Measurements from ENCODE around the gene MAP7D1. TPM values are rescaled to one million over a fixed set of nuclear protein-coding genes. Genes with fewer than 3 reads are reported as not detected.
"Not testable (repeated sequence)": the region's sequence is repeated elsewhere in the genome, so short reads cannot be mapped to it uniquely, and the experiment has no call there.

The MAP7D1 gene
- total RNA-seq, 4 donors from 2014 or later = 376 to 967 (median 474) TPM

DNA sequence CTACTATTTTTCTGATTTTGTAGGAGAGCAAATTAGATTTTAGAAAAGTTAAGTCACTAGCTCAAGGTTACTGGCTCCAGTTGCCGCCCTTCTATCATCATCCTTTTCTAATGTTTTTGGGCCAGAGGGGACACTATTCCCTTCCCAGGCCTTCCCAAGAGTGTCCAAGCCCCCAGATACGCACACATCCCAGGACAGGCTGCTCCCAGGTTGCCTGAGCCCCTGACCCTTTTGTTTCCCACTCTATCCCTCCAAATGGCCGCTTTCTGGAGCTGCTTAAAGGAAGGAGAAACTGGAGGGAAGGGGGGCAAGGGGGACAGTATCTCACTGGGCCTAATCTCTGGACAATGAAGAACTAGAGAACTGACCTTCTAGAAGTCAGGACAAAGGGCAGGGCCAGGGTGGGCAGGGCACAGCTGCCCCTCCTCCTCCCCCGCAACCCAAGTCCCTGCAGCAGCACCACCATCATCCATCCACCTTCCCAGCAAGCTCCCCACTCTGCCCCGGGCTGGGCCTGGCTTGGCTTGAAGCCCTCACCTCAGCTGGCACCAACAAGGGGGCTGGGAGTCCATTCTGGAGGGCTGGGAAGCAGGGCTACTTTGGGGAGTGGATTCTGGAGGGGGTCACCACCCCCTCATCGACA lies 1.1 kb upstream of the MAP7D1 start:
- intact Hi-C loops (cut with DNase I; ENCODE audit: low total_unique reads) (no loop called here), in situ Hi-C loops (cut with MboI; ENCODE audit: low sequenced_read_pairs in 4 of 4) (loop anchor here in 3 of 4 donors (5.0 to 10.0 kb wide), 3 partner anchors 32 to 132 kb away; no protein-coding TSS in a partner anchor)
- ATAC-seq (peak in 1 of 2 donors; percentile 7), DNase-seq (peak in 1 of 2 donors; percentile 72)
- Histone ChIP-seq H3K9me3 (no peaks in the 10 kb centered on the region), H3K27ac (peak overlapping the region; percentile 96 to 100 (median 99)), H3K36me3 (no peaks in the 10 kb centered on the region), H3K4me3 (peak overlapping the region; percentile 66 to 99 (median 88)), H3K4me1 (peaks cover 55 to 63% of the 10 kb centered on the region in 2 donors), H3K27me3 (no peaks in the 10 kb centered on the region)
- no peak for TF ChIP-seq POLR2A (IDR thresholded peaks at IDR 0.05)
- TF ChIP-seq, protein P1, sequence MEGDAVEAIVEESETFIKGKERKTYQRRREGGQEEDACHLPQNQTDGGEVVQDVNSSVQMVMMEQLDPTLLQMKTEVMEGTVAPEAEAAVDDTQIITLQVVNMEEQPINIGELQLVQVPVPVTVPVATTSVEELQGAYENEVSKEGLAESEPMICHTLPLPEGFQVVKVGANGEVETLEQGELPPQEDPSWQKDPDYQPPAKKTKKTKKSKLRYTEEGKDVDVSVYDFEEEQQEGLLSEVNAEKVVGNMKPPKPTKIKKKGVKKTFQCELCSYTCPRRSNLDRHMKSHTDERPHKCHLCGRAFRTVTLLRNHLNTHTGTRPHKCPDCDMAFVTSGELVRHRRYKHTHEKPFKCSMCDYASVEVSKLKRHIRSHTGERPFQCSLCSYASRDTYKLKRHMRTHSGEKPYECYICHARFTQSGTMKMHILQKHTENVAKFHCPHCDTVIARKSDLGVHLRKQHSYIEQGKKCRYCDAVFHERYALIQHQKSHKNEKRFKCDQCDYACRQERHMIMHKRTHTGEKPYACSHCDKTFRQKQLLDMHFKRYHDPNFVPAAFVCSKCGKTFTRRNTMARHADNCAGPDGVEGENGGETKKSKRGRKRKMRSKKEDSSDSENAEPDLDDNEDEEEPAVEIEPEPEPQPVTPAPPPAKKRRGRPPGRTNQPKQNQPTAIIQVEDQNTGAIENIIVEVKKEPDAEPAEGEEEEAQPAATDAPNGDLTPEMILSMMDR (IDR thresholded peaks at IDR 0.05 in 4 of 5, conservative IDR thresholded peaks at IDR 0.05 in 1 of 5) = no peak

DNA sequence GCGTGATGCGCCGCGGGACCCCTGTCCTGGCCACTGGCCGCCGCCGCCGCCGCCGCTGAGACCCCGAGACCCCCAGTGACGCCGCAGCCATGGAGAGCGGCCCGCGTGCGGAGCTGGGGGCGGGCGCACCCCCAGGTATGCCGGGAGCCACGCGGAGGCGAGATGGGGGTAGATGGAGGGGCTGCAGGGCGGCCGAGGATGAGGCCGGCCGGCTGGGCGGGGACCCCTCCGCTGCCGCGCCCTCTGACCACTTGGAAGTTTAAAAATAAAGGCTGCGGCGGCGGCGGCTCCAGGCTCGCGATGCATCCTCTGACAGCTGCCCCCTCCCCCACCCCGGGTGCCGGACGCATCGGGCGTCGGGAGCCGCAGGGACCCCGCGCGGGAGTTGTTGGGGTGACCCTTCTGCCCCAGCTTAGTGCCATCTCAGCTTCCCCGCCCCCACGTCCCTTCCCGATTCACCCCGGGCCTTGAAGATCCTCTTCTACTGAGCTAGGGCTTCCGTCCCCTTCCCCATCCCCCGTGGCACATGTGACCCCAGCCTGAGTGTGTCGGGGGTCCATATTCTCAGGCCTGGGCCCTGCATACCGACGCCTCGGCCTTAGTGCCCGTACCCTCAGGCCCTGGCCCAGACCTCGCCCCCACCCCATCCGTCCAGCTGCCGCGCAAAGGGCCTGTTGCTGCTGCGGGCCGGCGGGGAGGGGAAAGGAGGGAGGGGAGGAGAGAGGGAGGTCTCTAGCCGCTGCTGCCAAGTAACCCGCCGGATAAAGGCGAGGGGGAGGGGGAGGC lies 562 bp downstream of the MAP7D1 start:
- intact Hi-C loops (cut with DNase I; ENCODE audit: low total_unique reads) = no loop called here
- in situ Hi-C loops (cut with MboI; ENCODE audit: low sequenced_read_pairs in 4 of 4) = loop anchor here in 1 of 4 donors (10.0 kb wide), 1 partner anchor 128 kb away; no protein-coding TSS in a partner anchor
- no peaks in the 10 kb centered on the region for H3K36me3 ChIP-seq
- H3K27ac ChIP-seq = peak overlapping the region; percentile 96 to 100 (median 99)
- H3K4me1 ChIP-seq = peaks cover 56 to 65% of the 10 kb centered on the region in 2 donors
- no peaks in the 10 kb centered on the region for H3K9me3 ChIP-seq
- no peaks in the 10 kb centered on the region for H3K27me3 ChIP-seq
- peak; percentile 35 to 45 for ATAC-seq
- peak in 1 of 2 donors; percentile 68 for DNase-seq
- H3K4me3 ChIP-seq = peak overlapping the region; percentile 77 to 99 (median 91)
- TF ChIP-seq, protein P1 (IDR thresholded peaks at IDR 0.05 in 4 of 5, conservative IDR thresholded peaks at IDR 0.05 in 1 of 5) = peak in 1 of 5 experiments; percentile 13
- TF ChIP-seq POLR2A (IDR thresholded peaks at IDR 0.05) = no peak

DNA sequence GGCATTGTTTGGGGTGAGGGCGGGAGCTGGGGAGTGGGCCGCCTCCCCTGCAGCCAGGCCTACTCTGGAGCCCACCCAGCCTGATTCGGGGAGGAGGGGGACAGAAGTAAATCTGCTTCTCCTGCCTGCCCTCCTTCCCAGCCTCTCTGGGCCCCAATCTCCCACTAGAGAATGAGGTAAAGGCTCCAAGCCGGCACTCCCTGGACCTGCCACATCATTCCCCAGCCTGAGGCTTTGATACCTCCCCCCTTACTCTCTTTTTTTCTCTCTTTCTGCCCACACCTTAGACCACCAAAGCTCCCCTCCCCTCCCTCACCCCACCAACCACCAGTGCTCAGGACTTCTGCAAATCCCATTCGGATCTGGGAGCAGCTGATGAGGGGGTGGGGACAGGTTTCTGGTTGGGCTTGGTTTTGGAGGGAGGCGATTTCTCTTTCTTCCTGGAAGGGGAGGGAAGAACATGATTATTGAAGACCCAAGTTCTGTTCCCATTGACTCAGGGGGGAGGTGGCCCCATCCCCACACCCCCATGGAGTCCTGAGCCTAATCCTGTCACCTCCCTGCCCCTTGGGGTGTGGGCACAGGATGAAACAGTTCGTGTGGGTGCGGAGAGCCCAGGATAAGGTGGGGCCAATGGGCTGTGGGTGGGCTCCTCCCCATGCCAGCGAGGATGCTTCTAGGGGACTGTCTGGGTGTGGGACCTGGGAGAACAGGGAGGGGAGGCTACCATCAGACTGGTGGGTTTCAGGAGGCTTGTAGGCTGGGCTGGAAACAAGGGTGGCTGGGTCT lies 1.3 kb downstream of the MAP7D1 start:
- no peak for TF ChIP-seq POLR2A (IDR thresholded peaks at IDR 0.05)
- TF ChIP-seq, protein P1 (IDR thresholded peaks at IDR 0.05 in 4 of 5, conservative IDR thresholded peaks at IDR 0.05 in 1 of 5) = no peak
- in situ Hi-C loops (cut with MboI; ENCODE audit: low sequenced_read_pairs in 4 of 4) (loop anchor here in 1 of 4 donors (10.0 kb wide), 1 partner anchor 127 kb away; no protein-coding TSS in a partner anchor), intact Hi-C loops (cut with DNase I; ENCODE audit: low total_unique reads) (no loop called here)
- ATAC-seq = no peak
- Histone ChIP-seq H3K4me3 (peak overlapping the region; percentile 77 to 99 (median 91)), H3K4me1 (peaks cover 59 to 65% of the 10 kb centered on the region in 2 donors), H3K9me3 (no peaks in the 10 kb centered on the region), H3K36me3 (no peaks in the 10 kb centered on the region), H3K27ac (peak overlapping the region; percentile 96 to 100 (median 99)), H3K27me3 (no peaks in the 10 kb centered on the region)
- no peak for DNase-seq

DNA sequence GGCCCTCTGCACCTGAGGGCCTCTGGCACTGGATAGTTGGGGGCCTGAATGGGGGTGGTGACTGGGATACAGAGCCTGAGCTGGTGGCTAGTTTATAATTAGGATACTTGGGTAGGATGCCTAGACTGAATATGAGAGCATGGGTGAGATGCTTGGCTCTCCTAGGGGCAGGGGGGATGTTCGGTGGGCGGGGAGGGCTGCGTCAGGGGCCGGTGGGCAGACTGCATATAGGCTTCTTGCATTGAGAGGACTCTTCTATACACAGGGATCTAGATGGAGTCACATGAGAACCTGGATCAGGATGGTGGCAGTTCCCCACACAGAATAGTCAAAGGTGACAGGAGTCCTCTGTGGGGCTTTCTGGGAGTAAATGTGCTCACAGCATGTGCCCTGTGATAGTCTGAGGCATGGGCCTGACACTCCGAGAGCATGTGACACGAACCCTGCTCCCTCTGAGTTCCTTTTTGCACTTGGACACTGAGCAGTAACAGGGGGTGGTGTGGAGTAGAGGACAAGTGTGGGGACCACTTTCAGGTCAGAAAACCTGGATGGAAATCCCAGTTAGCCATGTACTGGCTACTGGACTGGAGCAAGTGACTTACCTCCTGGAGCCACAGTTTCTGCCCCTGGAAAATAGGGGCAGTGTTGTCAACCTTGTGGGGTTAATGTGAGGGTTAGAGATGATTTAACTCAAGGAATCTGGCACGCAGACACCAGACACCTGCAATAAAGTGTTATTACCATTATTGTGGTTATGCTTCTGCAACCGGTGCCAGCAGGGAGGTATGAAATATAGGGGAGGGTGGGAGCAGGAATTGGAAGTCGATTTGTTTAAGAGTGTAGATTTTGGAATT lies 2.2 kb downstream of the MAP7D1 start:
- ATAC-seq (no peak), DNase-seq (no peak)
- no peaks in the 10 kb centered on the region for H3K9me3 ChIP-seq
- in situ Hi-C loops (cut with MboI; ENCODE audit: low sequenced_read_pairs in 4 of 4) = loop anchor here in 1 of 4 donors (10.0 kb wide), 1 partner anchor 127 kb away; no protein-coding TSS in a partner anchor
- H3K27ac ChIP-seq = peak overlapping the region; percentile 96 to 100 (median 99)
- H3K4me3 ChIP-seq = peak overlapping the region; percentile 77 to 99 (median 91)
- intact Hi-C loops (cut with DNase I; ENCODE audit: low total_unique reads) = no loop called here
- H3K4me1 ChIP-seq = peaks cover 65 to 67% of the 10 kb centered on the region in 2 donors
- H3K36me3 ChIP-seq = no peaks in the 10 kb centered on the region
- no peaks in the 10 kb centered on the region for H3K27me3 ChIP-seq
- TF ChIP-seq POLR2A (IDR thresholded peaks at IDR 0.05) = peak; percentile 21 to 23
- TF ChIP-seq, protein P1 (IDR thresholded peaks at IDR 0.05 in 4 of 5, conservative IDR thresholded peaks at IDR 0.05 in 1 of 5) = no peak

DNA sequence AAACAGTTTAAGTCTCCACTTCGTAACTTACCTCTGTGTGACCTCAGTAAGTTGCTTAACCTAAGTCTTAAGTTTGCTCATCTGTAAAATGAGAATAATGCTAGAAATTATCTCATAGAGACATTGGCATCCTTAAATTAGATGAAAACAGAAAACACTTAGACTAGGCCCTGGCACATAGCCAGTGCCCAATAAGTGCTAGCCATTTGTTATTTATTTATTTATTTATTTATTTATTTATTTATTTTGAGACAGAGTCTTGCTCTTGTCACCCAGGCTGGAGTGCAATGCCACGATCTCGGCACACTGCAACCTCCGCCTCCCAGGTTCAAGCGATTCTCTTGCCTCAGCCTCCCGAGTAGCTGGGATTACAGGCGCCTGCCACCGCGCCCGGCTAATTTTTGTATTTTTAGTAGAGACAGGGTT lies 2.9 kb downstream of the MAP7D1 start:
- DNase-seq; intact Hi-C loops (cut with DNase I; ENCODE audit: low total_unique reads); H3K27me3 ChIP-seq; H3K36me3 ChIP-seq; ATAC-seq; H3K9me3 ChIP-seq: not testable (repeated sequence)
- in situ Hi-C loops (cut with MboI; ENCODE audit: low sequenced_read_pairs in 4 of 4) = loop anchor here in 1 of 4 donors (10.0 kb wide), 1 partner anchor 126 kb away; no protein-coding TSS in a partner anchor
- Histone ChIP-seq H3K4me3 (peak overlapping the region in 2 of 4 donors; percentile 3 to 97), H3K4me1 (peaks cover 68 to 71% of the 10 kb centered on the region in 2 donors), H3K27ac (peak overlapping the region; percentile 96 to 100 (median 99))
